H9 (cell line): Measurements from ENCODE around the gene HPD. TPM values are rescaled to one million over a fixed set of nuclear protein-coding genes. Genes with fewer than 3 reads are reported as not detected.

ENCODE experiments used
- DNase-seq: peaks from one replicate; pipeline ENCODE4 v3.0.0-alpha.2; 2017
- H2AFZ ChIP-seq: one replicate; pipeline ENCODE4 v1.6.1; 2013; ENCODE audit warnings: mild to moderate bottlenecking, low read length, control low read depth, moderate library complexity
- H2AK5ac ChIP-seq: 2 replicates; pipeline ENCODE4 v1.6.1; 2013; ENCODE audit warnings: low read length, control low read depth, mixed read lengths; ENCODE audit not compliant: insufficient read length
- H2BK120ac ChIP-seq: one replicate; pipeline ENCODE4 v1.6.1; 2013; ENCODE audit warnings: low read depth, mild to moderate bottlenecking, low read length, control low read depth, inconsistent platforms; ENCODE audit not compliant: poor library complexity, severe bottlenecking
- H2BK12ac ChIP-seq: 2 replicates; pipeline ENCODE4 v1.6.1; 2013; ENCODE audit warnings: low read length, control low read depth, mixed read lengths, low read depth; ENCODE audit not compliant: insufficient read length
- H2BK15ac ChIP-seq: 2 replicates; pipeline ENCODE4 v1.6.1; 2013; ENCODE audit warnings: low read depth, low read length, control low read depth
- H2BK20ac ChIP-seq: one replicate; pipeline ENCODE4 v1.6.1; 2013; ENCODE audit warnings: low read depth, mild to moderate bottlenecking, low read length, control low read depth, inconsistent platforms; ENCODE audit not compliant: poor library complexity, severe bottlenecking
- H2BK5ac ChIP-seq: 2 replicates; pipeline ENCODE4 v1.6.1; 2013; ENCODE audit warnings: low read length, control low read depth, mixed read lengths; ENCODE audit not compliant: insufficient read length
- H3K14ac ChIP-seq: 2 replicates; pipeline ENCODE4 v1.6.1; 2013; ENCODE audit warnings: low read length, control low read depth; ENCODE audit not compliant: insufficient read depth
- H3K18ac ChIP-seq: 2 replicates; pipeline ENCODE4 v1.6.1; 2013; ENCODE audit warnings: low read depth, mild to moderate bottlenecking, mixed read lengths, low read length, control low read depth; ENCODE audit not compliant: insufficient read length
- H3K23ac ChIP-seq: 2 replicates; pipeline ENCODE4 v1.6.1; 2013; ENCODE audit warnings: low read length, control low read depth, mixed read lengths, low read depth; ENCODE audit not compliant: insufficient read length
- H3K23me2 ChIP-seq: 2 replicates; pipeline ENCODE4 v1.6.1; 2013; ENCODE audit warnings: low read depth, mild to moderate bottlenecking, mixed read lengths, low read length, control low read depth; ENCODE audit not compliant: insufficient read length, poor library complexity, severe bottlenecking
- H3K27ac ChIP-seq: 2 replicates; pipeline ENCODE4 v1.5.1; 2013; ENCODE audit warnings: low read length, control low read depth, mixed read lengths, low read depth; ENCODE audit not compliant: insufficient read length
- H3K27me3 ChIP-seq: 2 replicates; pipeline ENCODE4 v1.6.1; 2013; ENCODE audit warnings: low read length, control low read depth, inconsistent platforms; ENCODE audit not compliant: insufficient read depth
- H3K4ac ChIP-seq: 2 replicates; pipeline ENCODE4 v1.6.1; 2013; ENCODE audit warnings: low read depth, mild to moderate bottlenecking, control low read depth, inconsistent platforms, low read length, moderate library complexity
- H3K4me1 ChIP-seq: 2 replicates; pipeline ENCODE4 v1.6.1; 2013; ENCODE audit warnings: low read length, control low read depth, inconsistent platforms; ENCODE audit not compliant: insufficient read depth
- H3K4me2 ChIP-seq: 2 replicates; pipeline ENCODE4 v1.6.1; 2013; ENCODE audit warnings: low read length, control low read depth, mixed read lengths; ENCODE audit not compliant: insufficient read length, insufficient read depth
- H3K56ac ChIP-seq: 2 replicates; pipeline ENCODE4 v1.6.1; 2013; ENCODE audit warnings: low read depth, mild to moderate bottlenecking, mixed read lengths, low read length, control low read depth; ENCODE audit not compliant: insufficient read length
- H3K79me1 ChIP-seq: 2 replicates; pipeline ENCODE4 v1.6.1; 2013; ENCODE audit warnings: low read depth, mild to moderate bottlenecking, moderate library complexity, low read length, control low read depth, inconsistent platforms; ENCODE audit not compliant: insufficient read depth, poor library complexity, severe bottlenecking
- H3K79me2 ChIP-seq: 2 replicates; pipeline ENCODE4 v1.6.1; 2013; ENCODE audit warnings: low read length, control low read depth, inconsistent platforms; ENCODE audit not compliant: insufficient read depth
- H3K9ac ChIP-seq: 2 replicates; pipeline ENCODE4 v1.6.1; 2013; ENCODE audit warnings: low read length, control low read depth, mixed read lengths; ENCODE audit not compliant: insufficient read length; ENCODE audit errors: extremely low read depth
- H3K9me3 ChIP-seq: one replicate; pipeline ENCODE4 v1.6.1; 2013; ENCODE audit warnings: low read depth, low read length, inconsistent platforms; ENCODE audit not compliant: control insufficient read depth
- H3T11ph ChIP-seq: one replicate; pipeline ENCODE4 v1.6.1; 2013; ENCODE audit warnings: mild to moderate bottlenecking, low read length, control low read depth, inconsistent platforms
- H4K20me1 ChIP-seq: one replicate; pipeline ENCODE4 v1.6.1; 2013; ENCODE audit not compliant: control insufficient read depth, insufficient read length, insufficient read depth
- H4K5ac ChIP-seq: 2 replicates; pipeline ENCODE4 v1.6.1; 2013; ENCODE audit warnings: low read depth, mild to moderate bottlenecking, mixed read lengths, low read length, control low read depth; ENCODE audit not compliant: insufficient read length
- H4K8ac ChIP-seq: replicated peaks from 2 replicates; pipeline ENCODE4 v1.6.1; 2013; ENCODE audit warnings: low read length, control low read depth, mixed read lengths, low read depth; ENCODE audit not compliant: insufficient read length
- H4K91ac ChIP-seq: 2 replicates; pipeline ENCODE4 v1.6.1; 2013; ENCODE audit warnings: low read depth, mild to moderate bottlenecking, moderate library complexity, mixed read lengths, low read length, control low read depth; ENCODE audit not compliant: insufficient read length
- H3K27ac Mint-ChIP-seq, 3 experiments: 2 replicates in 2 of 3; 3 replicates in 1 of 3; pipeline ENCODE4 v1.8.0; 2020 to 2021; ENCODE audit warnings: mixed read lengths in 3 of 3, mild to moderate bottlenecking in 1 of 3, moderate library complexity in 1 of 3
- H3K27me3 Mint-ChIP-seq: 2 replicates; pipeline ENCODE4 v1.8.0; 2021; ENCODE audit warnings: low read depth, mild to moderate bottlenecking, moderate library complexity, mixed read lengths
- H3K36me3 Mint-ChIP-seq, 3 experiments: 2 replicates in 2 of 3; 3 replicates in 1 of 3; pipeline ENCODE4 v1.8.0; 2020 to 2021; ENCODE audit warnings: low read depth in 3 of 3, mixed read lengths in 3 of 3; ENCODE audit not compliant: insufficient read depth in 1 of 3
- H3K4me1 Mint-ChIP-seq, 2 experiments: 2 replicates each; pipeline ENCODE4 v1.8.0; 2020; ENCODE audit warnings: mixed read lengths in 2 of 2
- H3K4me3 Mint-ChIP-seq, 2 experiments: 2 replicates in 1 of 2; 3 replicates in 1 of 2; pipeline ENCODE4 v1.8.0; 2020 to 2021; ENCODE audit warnings: mild to moderate bottlenecking in 2 of 2, mixed read lengths in 2 of 2, moderate library complexity in 1 of 2
- H3K9me3 Mint-ChIP-seq, 2 experiments: 2 replicates in 1 of 2; 3 replicates in 1 of 2; pipeline ENCODE4 v1.8.0; 2020; ENCODE audit warnings: mild to moderate bottlenecking in 2 of 2, mixed read lengths in 2 of 2, moderate library complexity in 1 of 2
- CTCF ChIP-seq: fragments of 200-600 bp; sonication (generic); conservative IDR thresholded peaks from 3 replicates; pipeline ENCODE4 v1.8.0; 2021; ENCODE audit warnings: antibody characterized with exemption, mild to moderate bottlenecking
- WGBS: extraction: QIAGEN DNeasy Blood & Tissue Kit; methylation state at CpG from one replicate; pipeline ENCODE4 v1.1.7; 2013; ENCODE audit warnings: missing lambda C conversion rate, low lambda C conversion rate, mixed read lengths; ENCODE audit not compliant: insufficient read length; ENCODE audit errors: extremely low coverage; 5-methylcytosine and 5-hydroxymethylcytosine counted together
- total RNA-seq: library from RNA; stranded (reverse); gene quantifications from 2 replicates; pipeline ENCODE4 v1.2.1, GENCODE V29; 2021

The HPD gene
- total RNA-seq, 1 experiment from 2014 or later = not detected

GRCh38 chr12:121866331-121866730 lies 7.7 kb upstream of the HPD start:
- Histone ChIP-seq H3K18ac (no peak overlapping the region), H4K8ac (no peak overlapping the region), H2BK15ac (no peak overlapping the region), H3K4me2 (no peak overlapping the region), H2BK20ac (no peak overlapping the region), H3K79me2 (no peaks in the 10 kb centered on the region), H2BK12ac (no peak overlapping the region), H3K23me2 (no peaks in the 10 kb centered on the region), H2BK5ac (no peak overlapping the region), H2BK120ac (no peak overlapping the region), H3K4me1 (no peaks in the 10 kb centered on the region), H3T11ph (no peak overlapping the region), H4K91ac (no peak overlapping the region), H3K14ac (no peak overlapping the region), H3K23ac (no peak overlapping the region), H3K79me1 (no peaks in the 10 kb centered on the region), H4K5ac (no peak overlapping the region), H3K9ac (no peak overlapping the region), H3K9me3 (no peaks in the 10 kb centered on the region), H3K27ac (no peak overlapping the region), H3K56ac (no peak overlapping the region), H3K4ac (no peak overlapping the region), H2AFZ (no peak overlapping the region), H4K20me1 (no peaks in the 10 kb centered on the region), H2AK5ac (no peak overlapping the region), H3K27me3 (no peaks in the 10 kb centered on the region)
- no peak overlapping the region for H3K27ac Mint-ChIP-seq
- H3K4me3 Mint-ChIP-seq = no peak overlapping the region
- no peak for TF ChIP-seq CTCF
- H3K36me3 Mint-ChIP-seq = no peaks in the 10 kb centered on the region
- WGBS = no CpG with 5 or more reads among the region's 4 CpGs
- DNase-seq = no peak
- H3K9me3 Mint-ChIP-seq = no peaks in the 10 kb centered on the region; a peak in 1 of 5 replicates
- no peaks in the 10 kb centered on the region; the same call in 1 of the 2 replicates for H3K27me3 Mint-ChIP-seq
- no peaks in the 10 kb centered on the region for H3K4me1 Mint-ChIP-seq
